Gastroesophageal sphincter (tissue), 3 donors: Measurements from ENCODE around the gene CDH3.
"Not testable (repeated sequence)": the region's sequence is repeated elsewhere in the genome, so short reads cannot be mapped to it uniquely, and the experiment has no call there.

Source experiments
- POLR2A ChIP-seq, 2 donors: fragments of 450-650 bp; IDR thresholded peaks; one replicate each; pipeline ENCODE4 v1.6.1; 2017; ENCODE audit warnings: antibody characterized with exemption in 2 of 2, mild to moderate bottlenecking in 2 of 2, moderate library complexity in 1 of 2
- TF ChIP-seq, protein P1 (sequence below), 4 experiments: fragments of 200-600 bp in 2 of 4; fragments of 450-650 bp in 2 of 4; sonication (generic) in 1 of 4; IDR thresholded peaks; one replicate each; pipeline ENCODE4 v1.5.1; 2017 to 2019; ENCODE audit warnings: antibody characterized with exemption in 4 of 4, mild to moderate bottlenecking in 2 of 4, moderate library complexity in 2 of 4

DNA sequence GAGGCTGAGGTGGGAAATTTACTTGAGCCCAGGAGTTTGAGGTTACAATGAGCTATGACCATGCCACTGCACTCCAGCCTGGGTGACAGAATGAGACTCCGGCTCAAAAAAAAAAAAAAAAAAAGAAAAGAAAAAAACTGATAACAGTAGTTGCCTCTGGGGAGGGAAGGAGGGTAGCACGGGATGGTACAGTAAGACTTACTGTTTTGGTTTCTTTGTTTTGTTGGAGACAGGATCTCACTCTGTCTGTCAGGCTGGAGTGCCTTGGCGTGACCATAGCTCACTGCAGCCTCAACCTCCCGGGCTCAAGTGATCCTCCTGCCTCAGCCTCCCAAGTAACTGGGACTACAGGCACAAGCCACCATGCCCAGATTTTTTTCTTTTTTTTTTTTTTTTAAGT, 71.4 kb downstream of the CDH3 start:
- not testable (repeated sequence) for TF ChIP-seq POLR2A (IDR thresholded peaks at IDR 0.05)
- TF ChIP-seq, protein P1, sequence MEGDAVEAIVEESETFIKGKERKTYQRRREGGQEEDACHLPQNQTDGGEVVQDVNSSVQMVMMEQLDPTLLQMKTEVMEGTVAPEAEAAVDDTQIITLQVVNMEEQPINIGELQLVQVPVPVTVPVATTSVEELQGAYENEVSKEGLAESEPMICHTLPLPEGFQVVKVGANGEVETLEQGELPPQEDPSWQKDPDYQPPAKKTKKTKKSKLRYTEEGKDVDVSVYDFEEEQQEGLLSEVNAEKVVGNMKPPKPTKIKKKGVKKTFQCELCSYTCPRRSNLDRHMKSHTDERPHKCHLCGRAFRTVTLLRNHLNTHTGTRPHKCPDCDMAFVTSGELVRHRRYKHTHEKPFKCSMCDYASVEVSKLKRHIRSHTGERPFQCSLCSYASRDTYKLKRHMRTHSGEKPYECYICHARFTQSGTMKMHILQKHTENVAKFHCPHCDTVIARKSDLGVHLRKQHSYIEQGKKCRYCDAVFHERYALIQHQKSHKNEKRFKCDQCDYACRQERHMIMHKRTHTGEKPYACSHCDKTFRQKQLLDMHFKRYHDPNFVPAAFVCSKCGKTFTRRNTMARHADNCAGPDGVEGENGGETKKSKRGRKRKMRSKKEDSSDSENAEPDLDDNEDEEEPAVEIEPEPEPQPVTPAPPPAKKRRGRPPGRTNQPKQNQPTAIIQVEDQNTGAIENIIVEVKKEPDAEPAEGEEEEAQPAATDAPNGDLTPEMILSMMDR (IDR thresholded peaks at IDR 0.05) = not testable (repeated sequence)
